Stimulated activated CD8-positive, alpha-beta memory T cell treated with anti-CD3 and anti-CD28 coated beads, Interleukin-4, amount 100 ng/mL, for 1 hour (primary cell): ENCODE data around the gene DLGAP3.
"Not testable (repeated sequence)": the region's sequence is repeated elsewhere in the genome, so short reads cannot be mapped to it uniquely, and the experiment has no call there.

ENCODE experiments used
- DNase-seq, 2 donors: peaks; one replicate each; pipeline ENCODE4 v3.0.0-alpha.2; 2020; ENCODE audit warnings: low read depth in 2 of 2, low spot score in 1 of 2

DLGAP3 gene

DNA sequence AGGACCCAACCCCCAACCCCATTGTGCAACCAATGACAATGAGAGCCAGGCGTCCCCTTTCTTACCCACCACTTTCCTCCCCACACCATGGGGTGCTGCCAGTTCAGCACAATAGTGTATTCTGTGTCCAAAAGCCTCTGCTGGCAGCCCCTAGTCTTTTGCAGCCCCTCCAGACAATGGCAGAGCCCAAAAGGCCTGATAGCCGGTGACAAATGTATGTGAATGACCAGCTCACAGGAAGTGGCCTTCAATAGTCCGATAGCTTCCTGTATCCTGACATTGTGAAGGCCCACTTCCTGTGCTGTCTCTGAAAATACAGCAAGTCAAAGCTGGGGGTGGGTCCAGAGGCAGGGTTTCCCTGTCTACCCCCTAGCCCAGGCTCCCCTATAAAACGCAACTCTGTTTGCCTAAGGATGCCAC is 86.5 kb downstream of the DLGAP3 start:
- DNase-seq, result no peak

DNA sequence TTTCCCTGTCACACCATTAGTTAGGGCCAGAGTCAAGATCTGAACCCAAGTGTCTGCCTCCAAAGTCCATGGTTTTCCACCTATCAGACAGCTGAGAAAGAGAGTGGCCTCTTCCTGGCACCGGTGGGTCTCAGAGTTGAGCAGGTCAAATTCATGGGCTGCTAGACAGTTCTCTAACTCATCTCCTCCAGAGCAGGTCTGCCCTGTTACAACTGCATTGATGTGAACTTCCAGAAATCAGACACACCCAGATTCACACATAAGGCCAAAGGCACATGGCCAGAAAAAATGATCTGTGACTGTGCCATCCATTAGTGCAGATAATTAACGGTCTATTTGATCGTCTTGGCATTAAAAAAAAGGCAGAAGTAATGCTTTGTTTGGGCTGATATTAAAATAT is 87.4 kb downstream of the DLGAP3 start:
- no peak for DNase-seq

DNA sequence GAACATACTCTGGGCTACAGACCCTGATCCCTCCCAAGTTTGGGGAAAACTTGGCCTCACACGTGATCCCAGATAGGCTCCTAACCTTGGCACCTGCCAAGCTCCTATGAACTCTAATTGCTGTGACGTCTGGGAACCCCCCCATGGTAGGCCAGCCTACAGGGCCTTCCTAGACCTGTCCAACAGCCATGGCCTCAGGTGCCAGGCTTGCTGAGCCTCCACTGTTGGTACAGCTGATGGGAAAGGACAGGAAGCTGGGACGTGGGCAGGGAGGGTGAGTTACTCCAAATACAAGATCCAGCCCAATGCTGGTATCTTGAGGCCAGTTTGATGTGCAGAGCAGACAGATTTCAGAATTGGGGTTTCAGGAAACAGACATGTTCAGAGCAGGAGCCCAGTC is 89.0 kb downstream of the DLGAP3 start:
- no peak for DNase-seq

DNA sequence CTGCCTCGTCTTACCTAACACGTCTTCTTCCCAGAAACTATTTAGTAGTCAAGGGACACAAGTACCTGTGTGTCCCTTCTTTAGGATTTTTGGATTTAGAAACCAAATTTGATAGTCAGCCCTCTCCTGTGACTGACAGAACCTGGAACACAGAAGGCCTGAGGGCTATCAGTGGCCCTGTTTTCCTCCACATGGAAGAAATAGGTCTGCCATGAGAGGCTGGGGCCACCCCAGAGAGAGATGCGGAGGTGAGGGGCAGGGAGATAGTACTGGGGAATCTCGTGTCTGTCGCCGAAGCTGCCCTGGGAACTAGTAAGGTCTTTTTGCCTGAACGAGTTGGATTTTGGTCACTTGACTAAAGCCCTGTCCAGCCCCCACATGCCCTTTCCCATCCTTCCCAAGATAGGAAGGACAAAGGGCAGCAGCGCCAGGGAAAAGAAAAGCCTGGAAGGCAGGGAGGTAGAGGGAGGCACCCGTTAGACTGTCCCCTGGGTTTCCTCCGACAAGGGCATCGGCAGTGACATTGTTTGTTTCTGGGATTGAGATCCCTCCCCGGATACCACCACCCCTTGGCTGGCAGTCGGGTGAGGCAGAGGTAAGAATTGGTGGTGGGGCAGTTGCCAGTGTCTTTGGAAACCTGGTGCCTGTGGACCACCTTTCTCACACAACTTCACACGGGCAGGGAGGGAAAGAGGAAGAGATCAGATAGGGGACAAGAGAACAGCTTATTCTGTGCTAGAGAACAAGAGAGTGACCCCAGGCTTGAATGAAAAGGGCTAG is 89.7 kb downstream of the DLGAP3 start:
- DNase-seq, result no peak

DNA sequence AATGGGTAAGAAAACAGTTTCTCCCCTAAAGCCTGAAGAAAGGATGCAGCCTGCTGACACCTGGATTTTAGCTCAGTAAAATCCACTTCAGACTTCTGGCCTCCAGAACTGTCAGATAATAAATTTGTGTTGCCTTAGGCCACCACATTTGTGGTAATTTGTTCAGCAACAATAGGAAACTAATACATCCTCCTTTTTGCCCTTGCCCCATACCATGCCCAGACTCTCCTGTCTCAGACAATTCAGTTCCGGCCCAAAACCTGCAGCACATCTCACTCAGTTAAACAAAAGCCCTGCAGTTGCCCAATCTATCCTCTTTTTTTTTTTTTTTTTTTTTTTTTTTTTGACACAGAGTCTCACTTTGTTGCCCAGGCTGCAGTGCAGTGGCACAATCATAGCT is 95.7 kb downstream of the DLGAP3 start:
- no peak for DNase-seq

DNA sequence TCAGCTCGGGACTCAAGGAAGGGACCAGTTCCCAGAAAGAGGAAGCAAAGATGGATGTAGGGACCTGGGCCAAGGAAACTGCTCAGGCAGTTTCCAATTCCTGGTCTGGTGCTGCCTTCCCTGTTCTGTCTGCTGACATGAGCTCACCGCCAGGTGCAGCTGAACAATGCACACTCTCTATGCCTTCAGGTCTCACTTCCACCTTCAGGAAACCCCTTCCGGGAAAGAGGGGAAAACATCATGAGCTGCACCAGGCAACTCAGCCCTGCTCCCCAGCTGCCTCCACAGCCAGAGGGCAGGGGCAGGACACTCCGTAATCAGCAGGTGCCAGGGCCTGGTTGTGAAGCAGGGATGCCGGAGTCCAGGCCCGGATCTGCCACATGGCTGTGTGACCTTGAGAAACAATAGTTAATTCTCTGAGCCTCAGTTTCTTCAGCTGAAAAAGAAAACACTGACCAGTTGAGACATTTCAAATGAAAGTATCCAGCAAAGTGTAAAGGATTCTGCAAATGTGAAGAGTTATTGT is 97.7 kb downstream of the DLGAP3 start:
- no peak for DNase-seq

DNA sequence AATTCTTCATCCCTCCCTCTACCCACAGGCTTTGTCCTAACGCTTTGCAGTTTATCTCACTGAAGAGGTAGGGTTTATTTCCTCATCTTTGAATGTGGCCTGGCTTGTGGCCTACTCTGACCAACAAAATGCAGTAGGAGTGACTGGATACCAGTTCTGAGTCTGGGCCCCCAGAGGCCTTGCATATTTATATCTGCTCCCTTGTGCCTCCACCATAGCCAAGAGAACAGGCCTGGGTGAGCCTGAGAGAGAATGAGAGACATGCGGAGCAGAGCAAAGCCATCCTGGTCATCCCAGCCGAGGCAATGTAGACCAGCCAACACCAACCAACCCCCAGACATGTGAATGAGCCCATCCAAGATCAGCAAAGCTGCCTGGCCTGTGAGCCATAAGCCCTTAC is 100.2 kb downstream of the DLGAP3 start:
- DNase-seq, result no peak

DNA sequence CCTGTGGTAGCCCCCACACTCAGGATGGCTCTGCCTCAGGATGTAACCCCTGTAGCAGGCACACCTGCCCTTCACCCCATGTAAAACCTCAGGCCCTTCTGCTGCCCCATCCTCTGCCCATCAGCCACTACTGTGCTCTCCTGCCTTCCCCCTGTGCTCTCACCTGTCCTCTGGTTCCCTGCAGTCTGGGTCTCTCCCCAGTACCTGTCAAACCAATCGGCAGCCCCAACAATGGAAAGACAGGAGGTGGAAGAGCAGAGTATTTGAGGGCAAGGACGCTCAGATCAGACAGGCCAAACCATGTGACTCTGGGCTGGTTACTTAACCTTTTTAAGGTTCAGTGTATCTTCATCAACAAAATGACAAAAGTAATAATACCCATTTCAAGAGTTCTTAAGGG is 100.8 kb downstream of the DLGAP3 start:
- DNase-seq, result no peak

DNA sequence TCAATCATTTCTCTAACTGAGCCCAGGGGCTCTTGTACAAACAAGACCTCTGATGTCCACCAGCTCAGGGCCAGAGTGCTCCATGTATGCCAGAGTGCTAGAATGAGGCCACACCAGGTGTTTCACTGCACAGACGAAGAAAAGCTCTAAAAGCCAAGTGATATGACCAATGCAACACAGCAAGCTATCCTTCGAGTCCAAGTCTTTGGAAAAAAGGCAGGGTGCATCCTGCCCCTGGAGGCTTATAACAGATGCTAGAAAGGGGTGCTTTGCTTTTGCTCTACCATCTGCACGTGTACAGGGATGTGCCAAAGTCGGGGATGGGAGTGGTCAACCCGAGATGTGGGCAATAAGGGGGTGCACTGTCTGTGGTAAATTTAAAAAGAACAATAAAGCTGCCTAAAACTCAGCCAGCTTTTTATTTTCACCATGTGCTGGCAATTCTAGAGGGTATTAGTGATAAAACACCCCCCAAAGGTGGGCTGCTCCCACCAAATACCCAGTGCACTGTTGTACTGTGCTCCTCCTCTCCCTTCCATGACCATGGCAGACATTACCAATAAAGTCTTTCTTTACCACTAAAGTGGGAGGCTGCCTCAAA is 102.0 kb downstream of the DLGAP3 start:
- no peak for DNase-seq

DNA sequence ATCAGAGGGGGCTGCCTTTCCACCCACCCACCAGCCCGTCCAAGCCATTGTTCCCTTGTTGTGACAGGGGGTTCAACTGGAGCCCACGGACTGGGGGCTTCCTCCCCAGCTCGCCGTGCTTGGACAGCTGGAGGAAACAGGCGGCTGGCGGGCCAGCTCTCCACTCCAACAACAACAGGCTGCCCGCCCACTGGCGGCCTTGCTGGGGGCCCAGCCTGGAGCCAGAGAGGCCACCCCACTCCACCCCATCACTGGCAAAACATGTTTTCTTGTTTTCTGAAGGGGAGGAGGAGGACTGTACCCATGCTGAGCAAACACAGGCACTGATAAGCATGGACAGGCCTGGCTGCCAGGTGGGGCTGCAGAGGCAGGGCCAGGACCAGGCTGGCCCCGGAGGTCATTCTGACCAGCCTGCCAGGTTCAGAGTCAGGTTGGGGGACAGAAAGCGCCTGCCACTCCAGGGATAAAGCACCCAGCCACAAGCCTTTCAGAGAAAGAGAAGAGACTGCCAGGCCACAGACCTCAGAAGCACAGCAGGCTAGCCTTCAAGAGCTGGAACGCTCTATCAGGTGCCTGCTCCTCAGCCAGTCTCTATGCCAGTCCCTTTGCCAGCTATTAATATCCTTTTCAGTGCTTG is 103.9 kb downstream of the DLGAP3 start:
- DNase-seq, result no peak

DNA sequence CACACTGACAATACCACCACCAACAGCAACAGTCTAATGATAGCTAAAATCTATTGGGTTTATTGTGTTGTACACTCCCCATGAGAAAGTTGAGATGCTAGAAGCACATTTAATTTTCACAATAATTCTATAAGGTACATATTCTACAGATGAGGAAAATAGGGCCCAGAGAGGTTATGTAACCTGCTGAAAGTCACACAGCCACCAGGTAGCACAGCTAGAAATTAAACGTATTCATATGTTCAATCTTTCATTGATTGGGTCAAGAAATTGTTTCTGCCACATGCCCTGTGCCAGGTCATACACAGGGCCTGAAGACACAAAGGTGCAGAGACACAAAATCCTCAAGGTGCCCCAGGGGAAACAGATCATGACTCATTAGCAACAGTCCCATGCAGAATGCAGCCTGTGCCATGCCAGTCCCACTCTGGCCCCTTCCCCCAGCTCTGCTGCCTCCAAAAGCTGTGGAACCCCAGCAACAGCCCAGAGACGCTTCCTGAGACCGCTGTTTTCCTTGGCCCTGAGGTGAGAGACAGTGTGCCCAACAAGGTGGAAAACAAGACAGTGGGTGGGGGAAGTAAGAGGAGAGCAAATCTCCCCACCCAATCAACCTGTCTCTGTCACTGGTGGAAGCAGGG is 104.5 kb downstream of the DLGAP3 start:
- DNase-seq, result no peak

DNA sequence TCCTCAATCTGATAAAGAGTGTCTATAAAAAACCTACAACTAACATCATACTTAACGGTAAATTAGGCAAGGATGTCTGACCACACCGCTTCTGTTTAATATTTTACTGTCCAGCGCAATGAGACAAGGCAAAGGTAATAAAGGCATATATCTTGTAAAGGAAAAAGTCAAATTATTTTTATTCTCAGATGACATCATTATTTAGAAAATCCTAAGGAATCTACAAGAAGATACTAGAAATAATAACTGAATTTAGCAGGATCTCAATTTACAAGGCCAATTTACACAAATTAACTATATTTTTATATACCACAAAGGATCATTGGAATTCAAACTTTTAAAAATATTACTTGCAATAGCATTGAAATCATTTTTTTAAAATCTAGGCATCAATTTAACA is 107.2 kb downstream of the DLGAP3 start:
- no peak for DNase-seq

DNA sequence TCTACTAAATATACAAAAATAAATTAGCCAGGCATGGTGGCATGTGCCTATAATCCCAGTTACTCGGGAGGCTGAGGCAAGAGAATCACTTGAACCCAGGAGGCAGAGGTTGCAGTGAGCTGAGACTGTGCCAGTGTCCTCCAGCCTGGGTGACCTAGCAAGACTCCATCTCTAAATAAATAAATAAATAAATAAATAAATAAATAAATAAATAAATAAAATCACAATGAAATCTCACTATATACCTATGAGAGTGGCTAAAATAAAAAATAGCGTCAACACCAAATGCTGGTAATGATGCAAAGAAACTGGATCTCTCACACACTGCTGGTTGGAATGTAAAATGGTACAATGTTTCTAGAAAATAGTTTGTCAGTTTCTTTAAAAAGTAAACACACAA is 110.6 kb downstream of the DLGAP3 start:
- not testable (repeated sequence) for DNase-seq

DNA sequence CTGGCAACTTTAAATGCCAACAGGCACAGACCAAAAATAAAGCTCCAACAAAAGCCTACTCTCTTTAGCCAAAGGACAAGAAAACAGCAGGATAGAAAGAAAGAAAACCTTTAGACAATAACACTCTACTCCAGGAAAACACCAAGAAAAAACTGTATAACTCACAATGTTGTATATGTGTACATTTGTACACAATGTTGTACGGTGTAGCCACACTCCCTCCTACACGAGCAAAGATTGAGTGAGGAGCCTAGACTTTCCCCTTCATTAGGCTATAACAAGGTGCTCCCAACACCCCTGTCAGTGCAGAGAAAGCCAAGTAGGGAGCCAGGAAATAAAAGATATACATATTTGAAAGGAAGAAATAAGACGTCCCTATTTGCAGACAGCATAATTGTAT is 112.7 kb downstream of the DLGAP3 start:
- no peak for DNase-seq

DNA sequence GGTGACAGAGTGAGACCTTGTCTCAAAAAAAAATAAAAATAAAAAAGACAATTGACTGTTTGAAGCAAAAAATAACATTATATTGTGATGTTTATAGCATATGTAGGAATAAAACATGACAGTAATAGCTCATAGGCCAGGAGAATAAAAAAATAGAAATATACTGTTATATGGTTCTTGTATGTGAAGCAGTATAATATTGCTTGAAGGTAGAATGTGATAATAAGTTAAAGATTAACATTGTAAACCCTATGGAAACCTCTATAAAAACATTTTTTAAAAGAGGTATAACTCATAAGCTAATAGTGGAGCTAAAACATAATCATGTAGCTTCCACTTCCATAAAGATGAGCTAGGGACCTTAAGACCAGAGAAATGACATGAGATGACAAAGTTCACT is 113.1 kb downstream of the DLGAP3 start:
- DNase-seq, result no peak
